SK-N-SH (cell line): ENCODE measurements around the gene YY1.
"Not testable (repeated sequence)": the region's sequence is repeated elsewhere in the genome, so short reads cannot be mapped to it uniquely, and the experiment has no call there.

Experiments
- EP300 ChIP-seq, 2 experiments: IDR thresholded peaks; 2 replicates each; pipeline versions ENCODE4 v1.4.0 to v1.6.1; 2012; ENCODE audit warnings: borderline replicate concordance in 1 of 2, low read depth in 1 of 2, low read length in 1 of 2
- EZH2phosphoT487 ChIP-seq: fragments of 200-600 bp; sonication (generic); IDR thresholded peaks from 2 replicates; pipeline ENCODE4 v1.6.1; 2017; ENCODE audit warnings: low read depth, mixed run types, mild to moderate bottlenecking, antibody characterized with exemption, moderate library complexity, borderline replicate concordance
- NRF1 ChIP-seq: IDR thresholded peaks from 2 replicates; pipeline ENCODE4 v1.6.1; 2012; ENCODE audit warnings: low read depth, mild to moderate bottlenecking, low read length
- SIN3A ChIP-seq: IDR thresholded peaks from 2 replicates; pipeline ENCODE4 v1.6.1; 2012; ENCODE audit warnings: low read depth, mild to moderate bottlenecking, low read length, moderate library complexity, borderline replicate concordance
- TAF1 ChIP-seq: IDR thresholded peaks from 2 replicates; pipeline ENCODE4 v1.6.1; 2012; ENCODE audit warnings: low read depth, mild to moderate bottlenecking, low read length, moderate library complexity, borderline replicate concordance
- TF ChIP-seq, protein P1 (sequence below): fragments of 200-600 bp; sonication (generic); IDR thresholded peaks from 2 replicates; pipeline ENCODE4 v1.6.1; 2017; ENCODE audit warnings: antibody characterized with exemption, mild to moderate bottlenecking, moderate library complexity

DNA sequence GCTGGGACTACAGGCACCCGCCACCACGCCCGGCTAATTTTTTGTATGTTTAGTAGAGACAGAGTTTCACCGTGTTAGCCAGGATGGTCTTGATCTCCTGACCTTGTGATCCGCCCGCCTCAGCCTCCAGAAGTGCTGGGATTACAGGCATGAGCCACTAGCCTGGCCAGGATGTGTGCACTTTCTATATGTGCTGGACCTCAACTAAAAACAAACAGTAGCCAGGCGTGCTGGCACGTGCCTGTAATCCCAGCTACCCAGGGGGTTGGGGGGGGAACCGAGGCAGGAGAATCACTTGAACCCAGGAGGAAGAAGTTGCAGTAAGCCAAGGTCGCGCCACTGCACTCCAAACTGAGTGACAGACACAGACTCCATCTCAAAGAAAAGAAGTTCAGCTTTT, 57.8 kb downstream of the YY1 start:
- not testable (repeated sequence) for TF ChIP-seq TAF1; EP300 (IDR thresholded peaks at IDR 0.05; ENCODE audit: borderline replicate concordance in 1 of 2, low read depth in 1 of 2, low read length in 1 of 2); SIN3A; NRF1; EZH2phosphoT487
- TF ChIP-seq, protein P1, sequence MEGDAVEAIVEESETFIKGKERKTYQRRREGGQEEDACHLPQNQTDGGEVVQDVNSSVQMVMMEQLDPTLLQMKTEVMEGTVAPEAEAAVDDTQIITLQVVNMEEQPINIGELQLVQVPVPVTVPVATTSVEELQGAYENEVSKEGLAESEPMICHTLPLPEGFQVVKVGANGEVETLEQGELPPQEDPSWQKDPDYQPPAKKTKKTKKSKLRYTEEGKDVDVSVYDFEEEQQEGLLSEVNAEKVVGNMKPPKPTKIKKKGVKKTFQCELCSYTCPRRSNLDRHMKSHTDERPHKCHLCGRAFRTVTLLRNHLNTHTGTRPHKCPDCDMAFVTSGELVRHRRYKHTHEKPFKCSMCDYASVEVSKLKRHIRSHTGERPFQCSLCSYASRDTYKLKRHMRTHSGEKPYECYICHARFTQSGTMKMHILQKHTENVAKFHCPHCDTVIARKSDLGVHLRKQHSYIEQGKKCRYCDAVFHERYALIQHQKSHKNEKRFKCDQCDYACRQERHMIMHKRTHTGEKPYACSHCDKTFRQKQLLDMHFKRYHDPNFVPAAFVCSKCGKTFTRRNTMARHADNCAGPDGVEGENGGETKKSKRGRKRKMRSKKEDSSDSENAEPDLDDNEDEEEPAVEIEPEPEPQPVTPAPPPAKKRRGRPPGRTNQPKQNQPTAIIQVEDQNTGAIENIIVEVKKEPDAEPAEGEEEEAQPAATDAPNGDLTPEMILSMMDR, result not testable (repeated sequence)
